GM12878 (cell line): ENCODE results near the gene SPATA16.

Source experiments
- CHD4 ChIP-seq: fragments of 200-600 bp; sonication (generic); IDR thresholded peaks from 2 replicates; pipeline ENCODE4 v1.6.1; 2016; ENCODE audit warnings: mild to moderate bottlenecking
- EZH2 ChIP-seq: IDR thresholded peaks from 2 replicates; pipeline ENCODE4 v1.6.1; 2012; ENCODE audit warnings: low read depth, mild to moderate bottlenecking, control low read depth, inconsistent platforms, low read length, borderline replicate concordance; ENCODE audit not compliant: control insufficient read depth
- POLR2AphosphoS5 ChIP-seq: IDR thresholded peaks from 2 replicates; pipeline ENCODE4 v1.6.1; 2011; ENCODE audit warnings: mild to moderate bottlenecking, low read length, inconsistent platforms
- USF2 ChIP-seq: IDR thresholded peaks from 2 replicates; pipeline ENCODE4 v1.6.1; 2011; ENCODE audit warnings: low read depth, low read length, improper control_type of control experiment, borderline replicate concordance
- YY1 ChIP-seq: IDR thresholded peaks from 2 replicates; pipeline ENCODE4 v1.6.1; 2011; ENCODE audit warnings: low read depth, mild to moderate bottlenecking, low read length
- TF ChIP-seq, protein P1 (sequence below): fragments of 450-650 bp; formaldehyde crosslinking; IDR thresholded peaks from 2 replicates; pipeline ENCODE4 v1.4.0; 2020; ENCODE audit warnings: mild to moderate bottlenecking, moderate library complexity
- TF ChIP-seq, protein P2 (sequence below): IDR thresholded peaks from 2 replicates; pipeline ENCODE4 v1.6.1; 2012; ENCODE audit warnings: low read depth, low read length, improper control_type of control experiment
- TF ChIP-seq, protein P3 (sequence below), 3 experiments: IDR thresholded peaks in 2 of 3; conservative IDR thresholded peaks in 1 of 3; 2 replicates each; pipeline ENCODE4 v1.5.1; 2011; ENCODE audit warnings: low read depth in 3 of 3, low read length in 3 of 3, mild to moderate bottlenecking in 3 of 3, control low read depth in 2 of 3, moderate library complexity in 2 of 3, inconsistent platforms in 1 of 3, mixed read lengths in 1 of 3; ENCODE audit not compliant: control insufficient read depth in 2 of 3, insufficient read depth in 1 of 3; ENCODE audit errors: extremely low read depth in 1 of 3

DNA sequence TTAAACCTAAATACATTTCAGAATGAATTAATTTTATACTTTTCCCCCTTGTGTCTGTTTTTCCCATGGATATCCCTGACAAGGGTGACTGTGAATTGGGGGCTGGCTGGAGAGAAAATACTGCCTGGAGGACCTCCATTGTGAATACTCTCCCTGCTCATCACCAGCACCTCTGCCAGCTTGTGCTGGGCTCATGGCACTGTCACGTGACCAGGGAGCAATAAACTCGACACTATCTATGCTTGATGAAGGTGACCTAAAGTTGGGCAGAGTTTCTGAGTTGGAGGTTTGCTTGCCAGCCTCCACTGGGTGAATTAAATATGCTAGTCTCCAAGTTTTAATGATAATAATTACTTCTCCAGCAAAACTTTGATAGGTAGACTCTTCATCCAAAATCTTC, 189.5 kb downstream of the SPATA16 start:
- TF ChIP-seq CHD4 (no peak), POLR2AphosphoS5 (no peak), EZH2 (no peak), YY1 (no peak), USF2 (no peak)
- TF ChIP-seq, protein P1, sequence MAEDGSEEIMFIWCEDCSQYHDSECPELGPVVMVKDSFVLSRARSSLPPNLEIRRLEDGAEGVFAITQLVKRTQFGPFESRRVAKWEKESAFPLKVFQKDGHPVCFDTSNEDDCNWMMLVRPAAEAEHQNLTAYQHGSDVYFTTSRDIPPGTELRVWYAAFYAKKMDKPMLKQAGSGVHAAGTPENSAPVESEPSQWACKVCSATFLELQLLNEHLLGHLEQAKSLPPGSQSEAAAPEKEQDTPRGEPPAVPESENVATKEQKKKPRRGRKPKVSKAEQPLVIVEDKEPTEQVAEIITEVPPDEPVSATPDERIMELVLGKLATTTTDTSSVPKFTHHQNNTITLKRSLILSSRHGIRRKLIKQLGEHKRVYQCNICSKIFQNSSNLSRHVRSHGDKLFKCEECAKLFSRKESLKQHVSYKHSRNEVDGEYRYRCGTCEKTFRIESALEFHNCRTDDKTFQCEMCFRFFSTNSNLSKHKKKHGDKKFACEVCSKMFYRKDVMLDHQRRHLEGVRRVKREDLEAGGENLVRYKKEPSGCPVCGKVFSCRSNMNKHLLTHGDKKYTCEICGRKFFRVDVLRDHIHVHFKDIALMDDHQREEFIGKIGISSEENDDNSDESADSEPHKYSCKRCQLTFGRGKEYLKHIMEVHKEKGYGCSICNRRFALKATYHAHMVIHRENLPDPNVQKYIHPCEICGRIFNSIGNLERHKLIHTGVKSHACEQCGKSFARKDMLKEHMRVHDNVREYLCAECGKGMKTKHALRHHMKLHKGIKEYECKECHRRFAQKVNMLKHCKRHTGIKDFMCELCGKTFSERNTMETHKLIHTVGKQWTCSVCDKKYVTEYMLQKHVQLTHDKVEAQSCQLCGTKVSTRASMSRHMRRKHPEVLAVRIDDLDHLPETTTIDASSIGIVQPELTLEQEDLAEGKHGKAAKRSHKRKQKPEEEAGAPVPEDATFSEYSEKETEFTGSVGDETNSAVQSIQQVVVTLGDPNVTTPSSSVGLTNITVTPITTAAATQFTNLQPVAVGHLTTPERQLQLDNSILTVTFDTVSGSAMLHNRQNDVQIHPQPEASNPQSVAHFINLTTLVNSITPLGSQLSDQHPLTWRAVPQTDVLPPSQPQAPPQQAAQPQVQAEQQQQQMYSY (CRISPR knock-in tag) = no peak
- TF ChIP-seq, protein P2, sequence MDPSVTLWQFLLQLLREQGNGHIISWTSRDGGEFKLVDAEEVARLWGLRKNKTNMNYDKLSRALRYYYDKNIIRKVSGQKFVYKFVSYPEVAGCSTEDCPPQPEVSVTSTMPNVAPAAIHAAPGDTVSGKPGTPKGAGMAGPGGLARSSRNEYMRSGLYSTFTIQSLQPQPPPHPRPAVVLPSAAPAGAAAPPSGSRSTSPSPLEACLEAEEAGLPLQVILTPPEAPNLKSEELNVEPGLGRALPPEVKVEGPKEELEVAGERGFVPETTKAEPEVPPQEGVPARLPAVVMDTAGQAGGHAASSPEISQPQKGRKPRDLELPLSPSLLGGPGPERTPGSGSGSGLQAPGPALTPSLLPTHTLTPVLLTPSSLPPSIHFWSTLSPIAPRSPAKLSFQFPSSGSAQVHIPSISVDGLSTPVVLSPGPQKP = no peak
- TF ChIP-seq, protein P3, sequence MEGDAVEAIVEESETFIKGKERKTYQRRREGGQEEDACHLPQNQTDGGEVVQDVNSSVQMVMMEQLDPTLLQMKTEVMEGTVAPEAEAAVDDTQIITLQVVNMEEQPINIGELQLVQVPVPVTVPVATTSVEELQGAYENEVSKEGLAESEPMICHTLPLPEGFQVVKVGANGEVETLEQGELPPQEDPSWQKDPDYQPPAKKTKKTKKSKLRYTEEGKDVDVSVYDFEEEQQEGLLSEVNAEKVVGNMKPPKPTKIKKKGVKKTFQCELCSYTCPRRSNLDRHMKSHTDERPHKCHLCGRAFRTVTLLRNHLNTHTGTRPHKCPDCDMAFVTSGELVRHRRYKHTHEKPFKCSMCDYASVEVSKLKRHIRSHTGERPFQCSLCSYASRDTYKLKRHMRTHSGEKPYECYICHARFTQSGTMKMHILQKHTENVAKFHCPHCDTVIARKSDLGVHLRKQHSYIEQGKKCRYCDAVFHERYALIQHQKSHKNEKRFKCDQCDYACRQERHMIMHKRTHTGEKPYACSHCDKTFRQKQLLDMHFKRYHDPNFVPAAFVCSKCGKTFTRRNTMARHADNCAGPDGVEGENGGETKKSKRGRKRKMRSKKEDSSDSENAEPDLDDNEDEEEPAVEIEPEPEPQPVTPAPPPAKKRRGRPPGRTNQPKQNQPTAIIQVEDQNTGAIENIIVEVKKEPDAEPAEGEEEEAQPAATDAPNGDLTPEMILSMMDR (IDR thresholded peaks at IDR 0.05 in 2 of 3, conservative IDR thresholded peaks at IDR 0.05 in 1 of 3; ENCODE audit: control insufficient read depth in 2 of 3, extremely low read depth in 1 of 3, insufficient read depth in 1 of 3, low read depth in 3 of 3, low read length in 3 of 3) = no peak
